Activated naive CD8-positive, alpha-beta T cell treated with anti-CD3 and anti-CD28 coated beads, Interleukin-2, amount 50 U/mL, for 24 hours (primary cell): Measurements from ENCODE around the gene CD81.

ENCODE experiments used
- ATAC-seq: fragments of 150-1000 bp; cut with Tn5 transposase; one replicate; pipeline ENCODE4 v1.10.0; 2021
- DNase-seq: peaks from one replicate; pipeline ENCODE4 v3.0.0; 2021
- H3K27ac Mint-ChIP-seq: one replicate; pipeline ENCODE4 v1.8.0; 2021; ENCODE audit warnings: mild to moderate bottlenecking, mixed read lengths
- H3K27me3 Mint-ChIP-seq: one replicate; pipeline ENCODE4 v1.8.0; 2021; ENCODE audit warnings: mixed read lengths
- H3K36me3 Mint-ChIP-seq: one replicate; pipeline ENCODE4 v1.8.0; 2021; ENCODE audit warnings: low read depth, mixed read lengths
- H3K4me1 Mint-ChIP-seq: one replicate; pipeline ENCODE4 v1.8.0; 2021; ENCODE audit warnings: mixed read lengths
- H3K4me3 Mint-ChIP-seq: one replicate; pipeline ENCODE4 v1.8.0; 2021; ENCODE audit warnings: mild to moderate bottlenecking, moderate library complexity, mixed read lengths
- H3K9me3 Mint-ChIP-seq: one replicate; pipeline ENCODE4 v1.8.0; 2021; ENCODE audit warnings: mixed read lengths

The CD81 gene

GRCh38 chr11:2377511-2378443 is 667 bp downstream of the CD81 start:
- Mint-ChIP-seq H3K9me3 (no peaks in the 10 kb centered on the region), H3K4me3 (peak overlapping the region; percentile 89), H3K4me1 (peaks cover 31% of the 10 kb centered on the region), H3K27ac (peak overlapping the region; percentile 82), H3K36me3 (no peaks in the 10 kb centered on the region), H3K27me3 (no peaks in the 10 kb centered on the region)
- peak; percentile 31 for ATAC-seq
- DNase-seq: peak; percentile 67

GRCh38 chr11:2378527-2379210 is 1.6 kb downstream of the CD81 start:
- Mint-ChIP-seq H3K36me3 (no peaks in the 10 kb centered on the region), H3K27me3 (no peaks in the 10 kb centered on the region), H3K4me1 (peaks cover 34% of the 10 kb centered on the region), H3K27ac (peak overlapping the region; percentile 82), H3K9me3 (no peaks in the 10 kb centered on the region), H3K4me3 (peak overlapping the region; percentile 89)
- ATAC-seq (no peak), DNase-seq (no peak)

GRCh38 chr11:2379466-2380174 is 2.5 kb downstream of the CD81 start:
- Mint-ChIP-seq H3K36me3 (no peaks in the 10 kb centered on the region), H3K27ac (peak overlapping the region; percentile 42), H3K9me3 (no peaks in the 10 kb centered on the region), H3K4me1 (peaks cover 39% of the 10 kb centered on the region), H3K27me3 (no peaks in the 10 kb centered on the region), H3K4me3 (peak overlapping the region; percentile 8)
- ATAC-seq (no peak), DNase-seq (no peak)

- Mint-ChIP-seq H3K4me3 (peak overlapping the region; percentile 8), H3K36me3 (no peaks in the 10 kb centered on the region), H3K4me1 (peaks cover 46% of the 10 kb centered on the region), H3K9me3 (no peaks in the 10 kb centered on the region), H3K27me3 (no peaks in the 10 kb centered on the region), H3K27ac (no peak overlapping the region)
- no peak for DNase-seq
- no peak for ATAC-seq
Observed at GRCh38 chr11:2380396-2380795, 3.3 kb downstream of the CD81 start.

- Mint-ChIP-seq H3K36me3 (no peaks in the 10 kb centered on the region), H3K27me3 (no peaks in the 10 kb centered on the region), H3K4me3 (no peak overlapping the region), H3K4me1 (peaks cover 50% of the 10 kb centered on the region), H3K9me3 (no peaks in the 10 kb centered on the region), H3K27ac (no peak overlapping the region)
- DNase-seq (no peak), ATAC-seq (no peak)
Observed at GRCh38 chr11:2380807-2381350, 3.8 kb downstream of the CD81 start.

GRCh38 chr11:2381494-2382128 is 4.5 kb downstream of the CD81 start:
- Mint-ChIP-seq H3K27me3 (no peaks in the 10 kb centered on the region), H3K9me3 (no peaks in the 10 kb centered on the region), H3K36me3 (no peaks in the 10 kb centered on the region), H3K4me1 (peaks cover 52% of the 10 kb centered on the region), H3K27ac (no peak overlapping the region), H3K4me3 (no peak overlapping the region)
- no peak for DNase-seq
- no peak for ATAC-seq

GRCh38 chr11:2382129-2382517 is 5.0 kb downstream of the CD81 start:
- Mint-ChIP-seq H3K36me3 (no peaks in the 10 kb centered on the region), H3K9me3 (no peaks in the 10 kb centered on the region)

GRCh38 chr11:2382936-2383851 is 6.1 kb downstream of the CD81 start:
- Mint-ChIP-seq H3K27ac (no peak overlapping the region), H3K4me3 (no peak overlapping the region), H3K36me3 (no peaks in the 10 kb centered on the region), H3K27me3 (no peaks in the 10 kb centered on the region), H3K9me3 (no peaks in the 10 kb centered on the region), H3K4me1 (peaks cover 62% of the 10 kb centered on the region)
- ATAC-seq: no peak
- no peak for DNase-seq

More at GRCh38 chr11:2382129-2382517, 5.0 kb downstream of the CD81 start:
- Mint-ChIP-seq H3K27ac (no peak overlapping the region), H3K27me3 (no peaks in the 10 kb centered on the region), H3K4me1 (peaks cover 57% of the 10 kb centered on the region), H3K4me3 (no peak overlapping the region)
- ATAC-seq: no peak
- DNase-seq: no peak

- DNase-seq (peak; percentile 44), ATAC-seq (no peak)
- Mint-ChIP-seq H3K36me3 (no peaks in the 10 kb centered on the region), H3K4me1 (peaks cover 60% of the 10 kb centered on the region), H3K4me3 (no peak overlapping the region), H3K27me3 (no peaks in the 10 kb centered on the region), H3K9me3 (no peaks in the 10 kb centered on the region), H3K27ac (peak overlapping the region; percentile 27)
Observed at GRCh38 chr11:2383852-2384804, 7.0 kb downstream of the CD81 start.

GRCh38 chr11:2385156-2386151 is 8.3 kb downstream of the CD81 start:
- Mint-ChIP-seq H3K27ac (peak overlapping the region; percentile 35), H3K36me3 (no peaks in the 10 kb centered on the region), H3K4me1 (peaks cover 64% of the 10 kb centered on the region), H3K9me3 (no peaks in the 10 kb centered on the region), H3K4me3 (peak overlapping the region; percentile 3), H3K27me3 (no peaks in the 10 kb centered on the region)
- ATAC-seq: no peak
- DNase-seq: no peak

GRCh38 chr11:2386591-2386990 is 9.5 kb downstream of the CD81 start:
- no peak for DNase-seq
- no peaks in the 10 kb centered on the region for H3K36me3 Mint-ChIP-seq
- no peak overlapping the region for H3K27ac Mint-ChIP-seq
- H3K27me3 Mint-ChIP-seq: no peaks in the 10 kb centered on the region
- no peak for ATAC-seq
- H3K9me3 Mint-ChIP-seq: no peaks in the 10 kb centered on the region
- no peak overlapping the region for H3K4me3 Mint-ChIP-seq
- H3K4me1 Mint-ChIP-seq: peaks cover 56% of the 10 kb centered on the region
